Measurements from ENCODE around the gene FAM124A.

- TF ChIP-seq CTCF (IDR thresholded peaks at IDR 0.05) (peak in 3 of 4 experiments; percentile 51 to 86 (median 73)), POLR2A (IDR thresholded peaks at IDR 0.05) (peak in 1 of 2 donors; percentile 44)
These were observed at the start of gene FAM124A for GRCh38 chr13:51222037-51222685.

Data from uterus (tissue), 2 donors.